Left colon (tissue), 2 donors: Measurements from ENCODE around the gene ACKR2. TPM values are rescaled to one million over a fixed set of nuclear protein-coding genes. Genes with fewer than 3 reads are reported as not detected.
A peak's percentile ranks its signal among the peaks of the same experiment; 100 is the strongest.

ENCODE experiments used
- ATAC-seq: fragments of 200-7000 bp; cut with Tn5 transposase; one replicate; pipeline ENCODE4 v1.9.1; 2020; ENCODE audit warnings: mild to moderate bottlenecking, moderate library complexity
- DNase-seq, 2 donors: peaks; one replicate each; pipeline ENCODE4 v3.0.0-alpha.2; 2020
- intact Hi-C, 2 donors: fragments of 100-400 bp; cut with DNase I in 1 of 2; cut with micrococcal nuclease in 1 of 2; formaldehyde crosslinking; loops; one replicate each; pipeline versions ENCODE4 v1.11.2 to v1.14.0; 2022; cut with DNase I, micrococcal nuclease
- total RNA-seq, 2 donors: library from RNA; stranded (reverse); fragmentation: NEBNext Ultra II Directional; extraction: Animal tissue kit (Norgen Biotek cat#: 25700); gene quantifications; one replicate each; pipeline ENCODE4 v1.2.1, GENCODE V29; 2021
- donor health status: DM: no; HTN: no; CAD: no.
- donor health status: DM: yes; HTN: yes; CAD: no.

Gene ACKR2
- total RNA-seq, 2 donors from 2014 or later: 4.9 to 6.3 TPM

- no peak for DNase-seq
- intact Hi-C loops: no loop called here
- no peak for ATAC-seq
Observed at GRCh38 chr3:42902257-42902656, 93.0 kb downstream of the ACKR2 start.

DNA sequence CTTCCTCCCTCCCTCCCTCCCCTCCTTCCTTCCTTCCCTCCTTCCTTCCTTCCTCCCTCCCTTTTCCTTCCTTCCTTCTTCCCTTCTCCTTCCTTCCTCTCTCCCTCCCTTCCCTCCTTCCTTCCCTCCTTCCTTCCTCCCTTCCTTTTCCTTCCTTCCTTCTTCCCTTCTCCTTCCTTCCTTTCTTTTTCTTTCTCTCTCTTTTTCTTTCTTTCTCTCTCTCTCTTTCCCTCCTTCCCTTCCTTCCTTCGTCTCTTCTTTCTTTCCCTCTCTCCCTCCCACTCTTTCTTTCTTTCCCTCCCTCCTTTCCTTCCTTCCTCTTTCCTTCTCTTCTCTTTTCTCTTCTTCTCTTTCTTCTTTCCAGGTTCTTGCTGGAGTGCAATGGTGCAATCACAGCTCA, 94.8 kb downstream of the ACKR2 start:
- no peak for DNase-seq
- intact Hi-C loops: no loop called here
- ATAC-seq: no peak

DNA sequence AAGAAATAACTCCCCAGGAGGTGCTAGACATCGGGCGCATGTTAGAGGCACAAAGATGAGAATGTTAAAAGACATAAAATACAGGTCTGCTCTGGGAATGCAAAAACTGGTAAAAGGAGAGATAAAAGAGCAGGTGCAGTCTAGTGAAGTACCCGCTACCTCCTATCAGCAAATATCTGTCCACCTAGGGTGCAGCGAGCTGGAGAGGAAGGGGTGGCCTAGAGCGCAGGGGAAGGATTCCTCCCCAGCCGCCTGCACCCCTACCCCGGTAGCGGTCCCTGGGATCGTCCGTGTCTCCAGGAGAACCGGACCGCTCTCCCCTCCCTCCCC, 96.5 kb downstream of the ACKR2 start:
- DNase-seq (no peak), ATAC-seq (no peak)
- intact Hi-C loops: no loop called here

DNA sequence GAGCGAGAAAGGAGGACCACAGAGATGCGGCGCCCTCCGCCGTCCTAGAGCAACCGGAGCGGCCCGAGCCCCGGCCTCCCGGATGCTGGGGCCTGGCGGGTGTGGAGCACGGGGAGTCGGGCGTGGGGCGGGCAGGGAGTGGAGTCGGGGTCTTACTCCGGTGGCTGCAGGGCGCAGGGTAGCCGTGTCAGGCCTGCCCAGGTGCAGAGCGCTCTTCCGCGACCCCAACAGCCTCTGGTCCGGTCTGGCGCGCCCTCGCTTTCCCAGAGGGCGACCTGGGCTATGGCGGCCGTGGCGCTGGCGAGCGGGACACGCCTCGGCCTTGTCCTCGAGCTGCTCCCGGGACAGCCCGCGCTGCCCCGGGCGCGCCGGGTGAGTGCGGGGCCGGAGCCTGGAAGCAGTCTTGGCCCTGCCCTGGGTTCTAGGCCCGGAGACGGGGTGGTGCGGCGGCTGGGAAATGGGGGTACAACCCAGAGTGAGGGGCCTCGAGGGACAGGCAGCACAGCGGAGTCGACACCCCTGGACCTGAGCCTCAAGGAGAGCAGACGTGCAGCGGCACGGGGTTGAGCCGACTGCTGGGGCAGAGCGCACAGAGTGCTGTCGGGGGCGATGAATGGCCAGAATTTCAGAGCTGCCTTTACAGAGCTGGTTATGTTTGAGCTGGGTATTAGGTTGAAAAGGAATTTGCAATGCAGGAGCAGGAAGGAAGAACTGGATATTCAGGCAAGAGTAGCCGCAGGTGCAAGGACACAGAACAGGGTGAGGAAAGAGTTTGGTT, 97.0 kb downstream of the ACKR2 start, which contains the start of gene ZNF662:
ZNF662 (plus strand) TSS at position 73 of the 778 bp plus-strand sequence. CDS start 1,973 bp downstream, outside the sequence.
- ATAC-seq: peak; percentile 92
- intact Hi-C loops: no loop called here
- DNase-seq: peak; percentile 39 to 50

GRCh38 chr3:42906848-42907183, 97.6 kb downstream of the ACKR2 start:
- no peak for ATAC-seq
- intact Hi-C loops: no loop called here
- DNase-seq: no peak

GRCh38 chr3:42908675-42909074, 99.4 kb downstream of the ACKR2 start:
- ATAC-seq: no peak
- intact Hi-C loops: no loop called here
- no peak for DNase-seq

DNA sequence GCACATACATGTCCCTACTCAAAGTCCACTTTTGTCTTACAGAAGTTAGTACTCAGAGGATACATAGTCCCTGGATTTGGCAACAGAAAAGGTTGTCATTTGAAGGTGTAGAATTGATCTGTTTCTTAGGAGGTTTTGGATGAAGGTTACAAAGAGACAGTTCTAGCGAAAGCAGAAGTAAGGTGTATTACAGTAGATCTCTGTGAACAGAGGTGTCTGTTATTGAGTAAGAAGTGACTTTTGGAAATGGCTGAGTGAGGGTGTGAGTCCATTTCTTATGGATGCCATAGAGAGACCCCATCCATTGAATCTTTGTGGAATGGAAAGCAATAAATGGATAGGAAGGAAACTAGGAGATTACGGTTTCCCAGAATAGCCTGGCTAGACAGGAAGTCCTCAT, 102.3 kb downstream of the ACKR2 start:
- no peak for ATAC-seq
- intact Hi-C loops: no loop called here
- no peak for DNase-seq

GRCh38 chr3:42914771-42915515, 105.7 kb downstream of the ACKR2 start:
- ATAC-seq (no peak), DNase-seq (no peak)
- intact Hi-C loops: no loop called here

Other genes with a start within 250 kb of the ACKR2 start
- gene SEC22C, start 227.5 kb upstream of the ACKR2 start, total RNA-seq: 10 to 100 TPM; 11.4 to 15.2 TPM
- gene SS18L2, start 218.6 kb upstream of the ACKR2 start, total RNA-seq: 10 to 100 TPM; 19.0 to 20.5 TPM
- gene NKTR, start 208.8 kb upstream of the ACKR2 start, total RNA-seq: 10 to 100 TPM; 54.1 to 63.9 TPM
- 10 to 100 TPM in 1 of 2 donors, 1 to 10 TPM in 1; 5.7 to 11.8 TPM for gene ZBTB47, start 155.7 kb upstream of the ACKR2 start, total RNA-seq
- gene KLHL40, start 123.9 kb upstream of the ACKR2 start, total RNA-seq: not detected
- under 1 TPM in 1 of 2 donors, not detected in 1; 0.28 TPM for gene HHATL, start 106.6 kb upstream of the ACKR2 start, total RNA-seq
- gene CCDC13, start 36.2 kb upstream of the ACKR2 start, total RNA-seq: 1 to 10 TPM; 2.0 to 2.3 TPM
- gene HIGD1A, start 5.0 kb upstream of the ACKR2 start, total RNA-seq: 100 to 1,000 TPM; 376 to 377 TPM
- gene CYP8B1, start 66.4 kb downstream of the ACKR2 start, total RNA-seq: not detected
- gene ZNF662, start 96.7 kb downstream of the ACKR2 start, total RNA-seq: 1 to 10 TPM; 5.9 to 7.7 TPM
- gene GASK1A, start 169.9 kb downstream of the ACKR2 start, total RNA-seq: 1 to 10 TPM; 1.1 to 2.5 TPM